Stimulated activated effector memory CD8-positive, alpha-beta T cell treated with anti-CD3 and anti-CD28 coated beads, Interleukin-12 subunit alpha, Interleukin-12 subunit beta, amount 100 ng/mL, for 72 hours (primary cell): Measurements from ENCODE around the gene TIPIN.
"Not testable (repeated sequence)": the region's sequence is repeated elsewhere in the genome, so short reads cannot be mapped to it uniquely, and the experiment has no call there.

ENCODE experiments used
- ATAC-seq: fragments of 150-1000 bp; cut with Tn5 transposase; 2 replicates; pipeline ENCODE4 v1.10.0; 2021
- DNase-seq, 2 donors: peaks; one replicate each; pipeline ENCODE4 v3.0.0; 2021 to 2022; ENCODE audit warnings: low spot score in 2 of 2
- H3K27ac Mint-ChIP-seq: one replicate; pipeline ENCODE4 v1.8.0; 2022; ENCODE audit warnings: mild to moderate bottlenecking, mixed read lengths
- H3K36me3 Mint-ChIP-seq: one replicate; pipeline ENCODE4 v1.8.0; 2022; ENCODE audit warnings: mild to moderate bottlenecking, mixed read lengths
- H3K4me1 Mint-ChIP-seq: one replicate; pipeline ENCODE4 v1.8.0; 2022; ENCODE audit warnings: mixed read lengths
- H3K4me3 Mint-ChIP-seq: one replicate; pipeline ENCODE4 v1.8.0; 2022; ENCODE audit warnings: mild to moderate bottlenecking, mixed read lengths
- H3K9me3 Mint-ChIP-seq: one replicate; pipeline ENCODE4 v1.8.0; 2022; ENCODE audit warnings: mixed read lengths

TIPIN gene

GRCh38 chr15:66389859-66390381 is 33.4 kb upstream of the TIPIN start:
- peak overlapping the region; percentile 98 for H3K4me3 Mint-ChIP-seq
- H3K36me3 Mint-ChIP-seq, result peaks cover 87% of the 10 kb centered on the region
- DNase-seq (no peak), ATAC-seq (no peak)
- H3K9me3 Mint-ChIP-seq, result no peaks in the 10 kb centered on the region
- peak overlapping the region; percentile 76 for H3K27ac Mint-ChIP-seq
- peaks cover 76% of the 10 kb centered on the region for H3K4me1 Mint-ChIP-seq

GRCh38 chr15:66389098-66389858 is 32.8 kb upstream of the TIPIN start:
- Mint-ChIP-seq H3K36me3 (peaks cover 82% of the 10 kb centered on the region), H3K27ac (peak overlapping the region; percentile 76), H3K9me3 (no peaks in the 10 kb centered on the region), H3K4me1 (peaks cover 73% of the 10 kb centered on the region), H3K4me3 (peak overlapping the region; percentile 98)
- ATAC-seq (no peak), DNase-seq (no peak)

- H3K36me3 Mint-ChIP-seq, result peaks cover 75% of the 10 kb centered on the region
- peak overlapping the region; percentile 98 for H3K4me3 Mint-ChIP-seq
- peaks cover 66% of the 10 kb centered on the region for H3K4me1 Mint-ChIP-seq
- no peaks in the 10 kb centered on the region for H3K9me3 Mint-ChIP-seq
- ATAC-seq (no peak), DNase-seq (no peak)
- peak overlapping the region; percentile 76 for H3K27ac Mint-ChIP-seq
Observed at GRCh38 chr15:66388576-66388975, 32.1 kb upstream of the TIPIN start.

GRCh38 chr15:66388043-66388363 is 31.5 kb upstream of the TIPIN start:
- peak overlapping the region; percentile 97 for H3K27ac Mint-ChIP-seq
- H3K4me3 Mint-ChIP-seq, result peak overlapping the region; percentile 98
- ATAC-seq, result no peak
- DNase-seq, result no peak
- peaks cover 60% of the 10 kb centered on the region for H3K4me1 Mint-ChIP-seq
- H3K36me3 Mint-ChIP-seq, result peaks cover 69% of the 10 kb centered on the region
- H3K9me3 Mint-ChIP-seq, result no peaks in the 10 kb centered on the region

- peak overlapping the region; percentile 98 for H3K4me3 Mint-ChIP-seq
- H3K4me1 Mint-ChIP-seq, result peaks cover 56% of the 10 kb centered on the region
- ATAC-seq (peak; percentile 79), DNase-seq (peak; percentile 67 to 84)
- peaks cover 63% of the 10 kb centered on the region for H3K36me3 Mint-ChIP-seq
- H3K27ac Mint-ChIP-seq, result peak overlapping the region; percentile 97
- no peaks in the 10 kb centered on the region for H3K9me3 Mint-ChIP-seq
Observed at GRCh38 chr15:66387163-66388042, 30.9 kb upstream of the TIPIN start.

GRCh38 chr15:66386204-66387123 is 30.0 kb upstream of the TIPIN start, which contains the start of gene MAP2K1:
Gene MAP2K1 (plus strand): TSS chr15:66386912. CDS start chr15:66387348, 436 bp downstream.
- H3K4me1 Mint-ChIP-seq, result peaks cover 48% of the 10 kb centered on the region
- H3K4me3 Mint-ChIP-seq, result peak within 1 kb of the TSS; percentile 98
- H3K36me3 Mint-ChIP-seq, result peaks cover 54% of the 10 kb centered on the region
- H3K9me3 Mint-ChIP-seq, result no peaks in the 10 kb centered on the region
- DNase-seq (peak; percentile 97 to 98), ATAC-seq (peak; percentile 87)
- H3K27ac Mint-ChIP-seq, result peak within 1 kb of the TSS; percentile 97

- H3K4me3 Mint-ChIP-seq, H3K9me3 Mint-ChIP-seq, ATAC-seq, DNase-seq, H3K36me3 Mint-ChIP-seq, H3K27ac Mint-ChIP-seq: not testable (repeated sequence)
- H3K4me1 Mint-ChIP-seq, result peaks cover 14% of the 10 kb centered on the region
Observed at GRCh38 chr15:66381376-66381775, 24.9 kb upstream of the TIPIN start.

GRCh38 chr15:66378814-66379430 is 22.4 kb upstream of the TIPIN start:
- H3K36me3 Mint-ChIP-seq, result no peaks in the 10 kb centered on the region
- no peak overlapping the region for H3K4me3 Mint-ChIP-seq
- no peak for DNase-seq
- H3K27ac Mint-ChIP-seq, result no peak overlapping the region
- H3K4me1 Mint-ChIP-seq, result no peaks in the 10 kb centered on the region
- H3K9me3 Mint-ChIP-seq, result peaks cover 3% of the 10 kb centered on the region
- ATAC-seq, result no peak

GRCh38 chr15:66374179-66374578 is 17.7 kb upstream of the TIPIN start:
- H3K27ac Mint-ChIP-seq, result no peak overlapping the region
- peaks cover 3% of the 10 kb centered on the region for H3K9me3 Mint-ChIP-seq
- DNase-seq (no peak), ATAC-seq (no peak)
- no peaks in the 10 kb centered on the region for H3K36me3 Mint-ChIP-seq
- H3K4me3 Mint-ChIP-seq, result no peak overlapping the region
- H3K4me1 Mint-ChIP-seq, result peaks cover 13% of the 10 kb centered on the region

GRCh38 chr15:66369773-66370651 is 13.5 kb upstream of the TIPIN start:
- ATAC-seq (peak; percentile 88), DNase-seq (peak in 1 of 2 donors; percentile 60)
- peaks cover 3% of the 10 kb centered on the region for H3K9me3 Mint-ChIP-seq
- peak overlapping the region; percentile 60 for H3K4me3 Mint-ChIP-seq
- no peaks in the 10 kb centered on the region for H3K36me3 Mint-ChIP-seq
- peaks cover 13% of the 10 kb centered on the region for H3K4me1 Mint-ChIP-seq
- H3K27ac Mint-ChIP-seq, result peak overlapping the region; percentile 96

- no peak for DNase-seq
- Mint-ChIP-seq H3K4me1 (peaks cover 8% of the 10 kb centered on the region), H3K9me3 (no peaks in the 10 kb centered on the region), H3K27ac (no peak overlapping the region), H3K4me3 (no peak overlapping the region), H3K36me3 (no peaks in the 10 kb centered on the region)
- no peak for ATAC-seq
Observed at GRCh38 chr15:66364944-66365528, 8.6 kb upstream of the TIPIN start.

GRCh38 chr15:66362776-66363175 is 6.3 kb upstream of the TIPIN start:
- DNase-seq (no peak), ATAC-seq (no peak)
- no peaks in the 10 kb centered on the region for H3K4me1 Mint-ChIP-seq
- no peak overlapping the region for H3K27ac Mint-ChIP-seq
- H3K4me3 Mint-ChIP-seq, result no peak overlapping the region
- no peaks in the 10 kb centered on the region for H3K36me3 Mint-ChIP-seq
- no peaks in the 10 kb centered on the region for H3K9me3 Mint-ChIP-seq

GRCh38 chr15:66361745-66362460 is 5.4 kb upstream of the TIPIN start:
- H3K4me1 Mint-ChIP-seq, H3K27ac Mint-ChIP-seq, H3K4me3 Mint-ChIP-seq, ATAC-seq, H3K9me3 Mint-ChIP-seq, DNase-seq, H3K36me3 Mint-ChIP-seq: not testable (repeated sequence)
